ENCODE results near the gene ACP6. TPM values are rescaled to one million over a fixed set of nuclear protein-coding genes. Genes with fewer than 3 reads are reported as not detected.
"Not testable (repeated sequence)": the region's sequence is repeated elsewhere in the genome, so short reads cannot be mapped to it uniquely, and the experiment has no call there.

ACP6 gene
- total and polyA plus RNA-seq, 12 donors: 7.4 to 32.6 (median 20.6) TPM

DNA sequence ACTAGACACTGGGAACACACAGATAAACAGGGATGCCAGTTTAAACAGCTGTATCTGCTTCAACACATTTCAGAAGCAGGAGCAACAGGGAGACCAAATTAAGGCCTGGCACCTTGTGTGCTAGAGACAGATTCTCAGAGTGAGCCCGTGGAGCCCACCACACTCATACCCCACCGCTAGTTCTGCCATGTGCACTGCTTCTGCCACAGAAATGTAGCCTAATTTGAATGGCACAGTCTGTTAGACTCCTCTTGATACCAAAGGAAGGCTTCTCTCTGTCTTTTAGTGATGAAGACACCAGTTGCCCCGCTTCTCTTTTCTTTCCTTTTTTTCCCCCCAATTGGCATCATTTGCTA lies 29.3 kb upstream of the ACP6 start:
- intact Hi-C loops (cut with DNase I): loop anchor here in 1 of 2 donors (10.0 kb wide), 1 partner anchor 55 kb away; no protein-coding TSS in a partner anchor
- no peak for DNase-seq
- 36 to 54% (median 46%) methylated on average over 3 of the region's 3 CpGs for WGBS, 4 donors
- Histone ChIP-seq H3K4me1 (replicated peaks in 1 of 2) (no peaks in the 10 kb centered on the region), H3K27me3 (peaks cover 3% of the 10 kb centered on the region), H3K27ac (no peak overlapping the region), H3K36me3 (replicated peaks in 1 of 2) (no peaks in the 10 kb centered on the region), H3K9me3 (replicated peaks in 1 of 3) (no peaks in the 10 kb centered on the region), H3K4me3 (no peak overlapping the region)
- TF ChIP-seq, protein P1, sequence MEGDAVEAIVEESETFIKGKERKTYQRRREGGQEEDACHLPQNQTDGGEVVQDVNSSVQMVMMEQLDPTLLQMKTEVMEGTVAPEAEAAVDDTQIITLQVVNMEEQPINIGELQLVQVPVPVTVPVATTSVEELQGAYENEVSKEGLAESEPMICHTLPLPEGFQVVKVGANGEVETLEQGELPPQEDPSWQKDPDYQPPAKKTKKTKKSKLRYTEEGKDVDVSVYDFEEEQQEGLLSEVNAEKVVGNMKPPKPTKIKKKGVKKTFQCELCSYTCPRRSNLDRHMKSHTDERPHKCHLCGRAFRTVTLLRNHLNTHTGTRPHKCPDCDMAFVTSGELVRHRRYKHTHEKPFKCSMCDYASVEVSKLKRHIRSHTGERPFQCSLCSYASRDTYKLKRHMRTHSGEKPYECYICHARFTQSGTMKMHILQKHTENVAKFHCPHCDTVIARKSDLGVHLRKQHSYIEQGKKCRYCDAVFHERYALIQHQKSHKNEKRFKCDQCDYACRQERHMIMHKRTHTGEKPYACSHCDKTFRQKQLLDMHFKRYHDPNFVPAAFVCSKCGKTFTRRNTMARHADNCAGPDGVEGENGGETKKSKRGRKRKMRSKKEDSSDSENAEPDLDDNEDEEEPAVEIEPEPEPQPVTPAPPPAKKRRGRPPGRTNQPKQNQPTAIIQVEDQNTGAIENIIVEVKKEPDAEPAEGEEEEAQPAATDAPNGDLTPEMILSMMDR (IDR thresholded peaks at IDR 0.05): no peak
- no peak for TF ChIP-seq POLR2A (IDR thresholded peaks at IDR 0.05)

DNA sequence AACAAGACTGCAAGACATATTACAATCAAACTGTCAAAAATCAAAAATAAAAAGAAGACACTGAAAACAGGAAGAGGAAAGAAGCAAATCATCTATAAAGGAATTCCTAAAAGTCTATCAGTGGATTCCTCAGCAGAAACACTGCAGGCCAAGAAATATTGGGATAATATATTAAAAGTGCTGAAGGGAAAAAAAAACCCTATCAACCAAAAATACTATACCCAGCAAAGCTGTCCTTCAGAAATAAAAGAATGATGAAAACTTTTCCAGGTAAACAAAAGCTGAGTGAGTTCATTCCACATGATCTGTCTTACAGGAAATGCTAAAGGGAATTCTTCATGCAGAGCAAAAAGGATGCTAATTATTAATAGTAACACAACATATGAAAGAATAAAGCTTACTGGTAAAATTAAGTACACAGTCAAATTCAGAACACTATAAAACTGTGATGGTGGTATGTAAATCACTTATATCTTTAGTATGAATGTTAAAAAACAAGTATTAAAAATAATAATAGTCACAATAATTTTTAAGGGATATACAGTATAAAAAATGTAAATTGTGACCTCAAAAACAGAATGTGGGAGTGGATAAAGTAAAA lies 12.9 kb upstream of the ACP6 start:
- H3K27me3 ChIP-seq: no peaks in the 10 kb centered on the region
- TF ChIP-seq, protein P1 (IDR thresholded peaks at IDR 0.05): no peak
- TF ChIP-seq POLR2A (IDR thresholded peaks at IDR 0.05): no peak
- no peak for DNase-seq
- no peak overlapping the region for H3K27ac ChIP-seq
- H3K4me3 ChIP-seq: no peak overlapping the region
- intact Hi-C loops (cut with DNase I): no loop called here
- peaks cover 0 to 10% (median 8%) of the 10 kb centered on the region in 3 donors for H3K9me3 ChIP-seq (replicated peaks in 1 of 3)
- no peaks in the 10 kb centered on the region for H3K36me3 ChIP-seq (replicated peaks in 1 of 2)
- H3K4me1 ChIP-seq (replicated peaks in 1 of 2): no peaks in the 10 kb centered on the region

DNA sequence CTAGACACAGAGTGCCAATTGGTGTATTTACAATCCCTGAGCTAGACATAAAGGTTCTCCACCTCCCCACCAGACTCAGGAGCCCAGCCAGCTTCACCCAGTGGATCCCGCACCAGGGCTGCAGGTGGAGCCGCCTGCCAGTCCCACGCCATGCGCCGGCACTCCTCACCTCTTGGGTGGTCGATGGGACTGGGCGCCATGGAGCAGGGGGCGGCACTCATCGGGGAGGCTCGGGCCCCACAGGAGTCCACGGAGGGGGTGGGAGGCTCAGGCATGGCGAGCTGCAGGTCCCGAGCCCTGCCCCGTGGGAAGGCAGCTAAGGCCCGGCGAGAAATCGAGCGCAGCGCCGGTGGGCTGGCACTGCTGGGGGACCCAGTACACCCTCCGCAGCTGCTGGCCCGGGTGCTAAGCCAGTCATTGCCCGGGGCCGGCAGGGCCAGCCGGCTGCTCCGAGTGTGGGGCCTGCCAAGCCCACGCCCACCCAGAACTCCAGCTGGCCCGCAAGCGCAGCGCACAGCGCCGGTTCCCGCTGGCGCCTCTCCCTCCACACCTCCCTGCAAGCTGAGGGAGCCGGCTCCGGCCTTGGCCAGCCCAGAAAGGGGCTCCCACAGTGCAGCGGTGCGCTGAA lies 10.4 kb upstream of the ACP6 start:
- H3K36me3 ChIP-seq (replicated peaks in 1 of 2); H3K4me1 ChIP-seq (replicated peaks in 1 of 2); H3K27me3 ChIP-seq; intact Hi-C loops (cut with DNase I); DNase-seq; H3K27ac ChIP-seq; H3K9me3 ChIP-seq (replicated peaks in 1 of 3); H3K4me3 ChIP-seq: not testable (repeated sequence)
- 93 to 98% (median 94%) methylated on average over 3 to 38 of the region's 38 CpGs for WGBS, 4 donors

DNA sequence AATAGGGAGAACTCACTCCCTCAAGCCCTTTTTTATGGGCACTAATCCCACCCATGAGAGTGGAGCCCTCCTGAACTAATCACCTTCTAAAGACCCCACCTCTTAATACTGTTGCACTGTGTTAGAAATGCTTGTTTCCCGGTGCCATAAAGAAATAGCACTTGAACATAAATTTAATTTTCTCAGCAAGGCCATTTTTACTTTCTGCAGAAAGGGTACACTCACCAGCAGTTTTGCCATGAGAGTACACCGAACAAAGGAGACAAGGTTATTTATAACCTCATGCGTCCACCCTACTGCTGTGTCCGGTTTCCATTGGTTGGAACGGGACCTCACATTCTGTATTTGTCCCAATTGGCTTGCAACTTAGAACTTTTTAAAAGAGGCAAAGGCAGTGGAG lies 7.4 kb upstream of the ACP6 start:
- H3K27me3 ChIP-seq; H3K9me3 ChIP-seq (replicated peaks in 1 of 3); intact Hi-C loops (cut with DNase I); DNase-seq; H3K4me1 ChIP-seq (replicated peaks in 1 of 2); H3K36me3 ChIP-seq (replicated peaks in 1 of 2); H3K27ac ChIP-seq; H3K4me3 ChIP-seq: not testable (repeated sequence)
- WGBS, 4 donors: 90 to 92% (median 91%) methylated on average over 5 of the region's 5 CpGs

DNA sequence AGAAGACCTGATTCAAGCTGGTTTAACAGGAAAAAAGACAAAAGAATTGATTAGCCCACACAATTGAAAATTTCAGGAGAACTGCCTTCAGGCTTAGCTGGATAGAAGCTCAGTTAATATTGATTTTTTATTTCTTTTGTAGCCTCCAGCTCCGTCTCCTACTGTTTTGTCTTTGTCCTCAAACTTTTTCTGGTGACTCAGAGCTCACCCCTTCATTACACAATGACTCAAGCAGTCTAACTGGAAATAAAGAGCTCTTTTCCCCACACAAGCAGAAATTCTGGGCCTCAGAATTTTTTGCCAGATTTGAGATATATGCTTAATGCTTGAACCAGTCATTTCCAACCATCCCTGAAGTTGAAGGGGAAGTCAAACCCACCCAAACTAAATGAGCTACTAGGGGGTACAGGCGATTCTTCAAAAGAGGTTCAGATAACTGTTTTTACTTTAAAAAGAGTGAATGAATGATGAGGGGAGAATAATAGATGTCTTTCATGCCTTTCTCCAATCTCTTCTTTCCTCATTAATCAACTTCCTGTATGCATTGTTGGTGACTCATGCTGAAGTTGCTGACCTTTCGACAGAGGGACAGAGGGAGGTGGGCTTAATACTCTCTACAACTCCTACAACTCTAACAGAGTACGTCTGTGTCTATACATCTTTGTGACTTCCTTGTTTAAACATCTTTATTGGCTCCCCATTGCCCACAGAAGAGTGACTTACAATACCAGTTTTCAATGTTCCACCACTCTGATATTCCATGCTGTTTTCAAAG lies 6.2 kb upstream of the ACP6 start:
- Histone ChIP-seq H3K4me3 (no peak overlapping the region), H3K36me3 (replicated peaks in 1 of 2) (no peaks in the 10 kb centered on the region), H3K4me1 (replicated peaks in 1 of 2) (no peaks in the 10 kb centered on the region), H3K27me3 (no peaks in the 10 kb centered on the region), H3K9me3 (replicated peaks in 1 of 3) (no peaks in the 10 kb centered on the region), H3K27ac (no peak overlapping the region)
- DNase-seq: no peak
- 53 to 60% (median 57%) methylated on average over 4 of the region's 4 CpGs for WGBS, 4 donors
- no peak for TF ChIP-seq POLR2A (IDR thresholded peaks at IDR 0.05)
- TF ChIP-seq, protein P1 (IDR thresholded peaks at IDR 0.05): no peak
- intact Hi-C loops (cut with DNase I): no loop called here
